Body of pancreas (tissue), 4 donors: ENCODE results near the gene CENPC.

Source experiments
- CTCF ChIP-seq, 7 experiments: fragments of 450-650 bp in 4 of 7; fragments of 200-600 bp in 3 of 7; sonication (generic) in 3 of 7; IDR thresholded peaks; one replicate each; pipeline ENCODE4 v1.5.1; 2016 to 2019; ENCODE audit warnings: antibody characterized with exemption in 7 of 7
- POLR2A ChIP-seq, 3 donors: fragments of 450-650 bp; IDR thresholded peaks; one replicate each; pipeline ENCODE4 v1.6.1; 2016; ENCODE audit warnings: antibody characterized with exemption in 3 of 3, mild to moderate bottlenecking in 2 of 3

- TF ChIP-seq CTCF (IDR thresholded peaks at IDR 0.05) (no peak), POLR2A (IDR thresholded peaks at IDR 0.05) (no peak)
Observed at GRCh38 chr4:67531379-67531962, 13.8 kb downstream of the CENPC start.
